Activated B cell treated with CpG ODN at 0.5 μM for 24 hours (primary cell): ENCODE data around the gene SIX5. TPM values are rescaled to one million over a fixed set of nuclear protein-coding genes. Genes with fewer than 3 reads are reported as not detected.

Experiments
- ATAC-seq: fragments of 200-7000 bp; cut with Tn5 transposase; one replicate; pipeline ENCODE4 v1.10.0; 2021; ENCODE audit warnings: low read depth, mild to moderate bottlenecking, moderate library complexity
- CTCF ChIA-PET: fragments of 350-600 bp; sonication (Branson Sonifier 250); formaldehyde crosslinking; loops from one replicate; lab custom pipeline; 2021; ENCODE audit warnings: antibody characterized with exemption; lab: Charles Lee
- POLR2A ChIA-PET: fragments of 350-600 bp; sonication (Branson Sonifier 250); formaldehyde crosslinking; loops from one replicate; lab custom pipeline; 2021; ENCODE audit warnings: antibody characterized with exemption; lab: Charles Lee
- DNase-seq: peaks from one replicate; pipeline ENCODE4 v3.0.0; 2022
- H3K27ac Mint-ChIP-seq: one replicate; pipeline ENCODE4 v1.8.0; 2020; ENCODE audit warnings: mixed read lengths
- H3K27me3 Mint-ChIP-seq: one replicate; pipeline ENCODE4 v1.8.0; 2021; ENCODE audit warnings: mixed read lengths
- H3K36me3 Mint-ChIP-seq: one replicate; pipeline ENCODE4 v1.8.0; 2021; ENCODE audit warnings: low read depth, mixed read lengths
- H3K4me1 Mint-ChIP-seq: one replicate; pipeline ENCODE4 v1.8.0; 2021; ENCODE audit warnings: mixed read lengths
- H3K4me3 Mint-ChIP-seq: one replicate; pipeline ENCODE4 v1.8.0; 2020; ENCODE audit warnings: mild to moderate bottlenecking, mixed read lengths
- H3K9me3 Mint-ChIP-seq: one replicate; pipeline ENCODE4 v1.8.0; 2020; ENCODE audit warnings: mixed read lengths
- intact Hi-C: fragments of 100-400 bp; cut with micrococcal nuclease; formaldehyde crosslinking; loops from one replicate; pipeline ENCODE4 v1.15.1; 2024
- total RNA-seq: library from RNA; stranded (reverse); gene quantifications from 2 replicates; pipeline ENCODE4 v1.2.3, GENCODE V29; 2022
- TF ChIP-seq, protein P1 (sequence below): fragments of 200-600 bp; IDR thresholded peaks from one replicate; pipeline ENCODE4 v1.8.0; 2022; ENCODE audit warnings: antibody characterized with exemption, mild to moderate bottlenecking

The SIX5 gene
- total RNA-seq, 1 donor from 2014 or later: 1.9 TPM

DNA sequence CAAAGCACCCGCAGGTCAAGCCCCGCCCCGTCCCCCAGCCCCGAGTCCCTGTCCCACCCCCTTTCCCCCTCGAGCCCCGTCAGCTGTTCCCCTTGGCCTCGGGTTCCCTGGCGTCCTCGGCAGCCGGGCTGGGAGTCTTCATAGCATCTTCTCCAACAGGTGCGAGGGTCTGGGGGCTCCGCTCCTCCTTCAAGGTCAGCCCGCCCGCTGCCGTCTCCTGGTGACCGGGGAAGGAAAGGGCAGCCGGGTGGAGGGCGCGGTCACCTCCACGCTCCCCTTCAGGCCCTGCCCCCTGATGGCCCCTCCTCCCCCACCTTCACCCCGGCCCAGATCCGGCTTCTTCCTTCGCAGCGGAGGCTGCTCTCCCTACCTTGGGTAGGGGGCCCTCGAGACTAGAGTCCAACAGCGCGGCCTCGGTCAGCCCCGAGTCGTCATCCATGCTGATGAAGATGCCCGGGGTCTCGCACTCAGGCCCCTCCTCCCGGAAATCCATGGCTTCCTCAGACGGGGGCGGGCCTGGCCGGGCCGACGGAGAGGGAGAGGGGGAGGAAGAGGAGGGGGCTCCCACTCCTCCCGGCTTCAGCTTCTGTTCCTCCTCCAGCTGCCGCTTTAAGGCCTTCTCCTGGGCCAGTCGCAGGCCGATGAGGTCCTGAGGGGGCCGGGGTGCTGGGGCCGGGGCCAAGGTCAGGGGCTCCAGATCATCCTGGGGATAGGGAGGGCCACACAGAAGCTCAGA lies 46.6 kb upstream of the SIX5 start:
- Mint-ChIP-seq H3K4me1 (peaks cover 9% of the 10 kb centered on the region), H3K36me3 (peaks cover 16% of the 10 kb centered on the region), H3K9me3 (no peaks in the 10 kb centered on the region), H3K27me3 (no peaks in the 10 kb centered on the region), H3K4me3 (peak overlapping the region; percentile 28), H3K27ac (no peak overlapping the region)
- POLR2A ChIA-PET: interaction anchor here (0.6 to 1.0 kb wide), 3 partner anchors 21 to 203 kb away, joined by 3 to 9 read pairs (median 4); no protein-coding TSS in a partner anchor
- TF ChIP-seq, protein P1, sequence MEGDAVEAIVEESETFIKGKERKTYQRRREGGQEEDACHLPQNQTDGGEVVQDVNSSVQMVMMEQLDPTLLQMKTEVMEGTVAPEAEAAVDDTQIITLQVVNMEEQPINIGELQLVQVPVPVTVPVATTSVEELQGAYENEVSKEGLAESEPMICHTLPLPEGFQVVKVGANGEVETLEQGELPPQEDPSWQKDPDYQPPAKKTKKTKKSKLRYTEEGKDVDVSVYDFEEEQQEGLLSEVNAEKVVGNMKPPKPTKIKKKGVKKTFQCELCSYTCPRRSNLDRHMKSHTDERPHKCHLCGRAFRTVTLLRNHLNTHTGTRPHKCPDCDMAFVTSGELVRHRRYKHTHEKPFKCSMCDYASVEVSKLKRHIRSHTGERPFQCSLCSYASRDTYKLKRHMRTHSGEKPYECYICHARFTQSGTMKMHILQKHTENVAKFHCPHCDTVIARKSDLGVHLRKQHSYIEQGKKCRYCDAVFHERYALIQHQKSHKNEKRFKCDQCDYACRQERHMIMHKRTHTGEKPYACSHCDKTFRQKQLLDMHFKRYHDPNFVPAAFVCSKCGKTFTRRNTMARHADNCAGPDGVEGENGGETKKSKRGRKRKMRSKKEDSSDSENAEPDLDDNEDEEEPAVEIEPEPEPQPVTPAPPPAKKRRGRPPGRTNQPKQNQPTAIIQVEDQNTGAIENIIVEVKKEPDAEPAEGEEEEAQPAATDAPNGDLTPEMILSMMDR: no peak
- CTCF ChIA-PET: interaction anchor here (2.2 kb wide), 1 partner anchor 16 kb away, joined by 9 read pairs; no protein-coding TSS in a partner anchor
- intact Hi-C loops: loop anchor here (5.0 kb wide), 2 partner anchors 372 to 452 kb away; no protein-coding TSS in a partner anchor
- DNase-seq: no peak
- ATAC-seq: no peak

- TF ChIP-seq, protein P1: no peak
- H3K4me1 Mint-ChIP-seq: peaks cover 9% of the 10 kb centered on the region
- intact Hi-C loops: loop anchor here (5.0 kb wide), 2 partner anchors 372 to 452 kb away; no protein-coding TSS in a partner anchor
- no peak within 1 kb of the TSS for H3K27ac Mint-ChIP-seq
- ChIA-PET POLR2A (interaction anchor here (0.5 kb wide), 1 partner anchor 87 kb away, joined by 5 read pairs; no protein-coding TSS in a partner anchor), CTCF (no interaction called here)
- no peak for ATAC-seq
- H3K36me3 Mint-ChIP-seq: peaks cover 10% of the 10 kb centered on the region
- H3K4me3 Mint-ChIP-seq: peak within 1 kb of the TSS; percentile 28
- DNase-seq: no peak
- H3K9me3 Mint-ChIP-seq: no peaks in the 10 kb centered on the region
- H3K27me3 Mint-ChIP-seq: no peaks in the 10 kb centered on the region
Measured at GRCh38 chr19:45814851-45815480, 45.9 kb upstream of the SIX5 start, which contains the start of gene RSPH6A. Gene RSPH6A, minus strand, starts transcription at chr19:45815308. Its CDS starts 132 bp downstream, at chr19:45815176.

DNA sequence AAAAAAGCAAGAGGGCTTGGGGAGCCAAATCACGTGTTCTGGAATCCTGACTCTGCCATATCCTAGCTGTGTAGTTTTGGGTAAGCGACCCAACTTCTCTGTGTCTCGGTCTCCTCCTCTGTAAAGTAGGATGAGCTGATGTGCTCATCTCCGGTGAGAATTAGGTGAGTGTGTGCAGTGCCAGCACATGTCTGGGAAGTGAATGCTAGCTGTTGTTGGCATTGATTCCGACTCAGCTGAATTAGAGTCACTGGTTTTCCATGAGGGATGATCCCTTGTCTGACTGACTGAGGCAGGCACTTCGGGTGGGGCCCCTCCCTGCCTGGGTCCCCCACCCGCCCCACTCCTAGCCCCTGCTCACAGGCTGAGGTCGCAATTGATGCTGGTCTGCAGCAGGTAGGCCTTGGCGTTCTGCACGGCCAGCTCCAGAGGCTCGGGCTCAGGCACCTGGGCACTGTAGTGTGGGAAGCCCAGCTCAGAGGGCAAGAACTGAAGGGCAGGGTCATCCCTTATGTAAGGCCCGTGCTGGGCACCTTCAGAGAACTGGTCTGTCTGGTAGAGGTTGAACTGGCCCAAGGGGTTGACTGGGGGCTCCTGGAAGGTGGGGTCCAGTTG lies 45.2 kb upstream of the SIX5 start:
- ChIA-PET POLR2A (interaction anchor here (0.5 kb wide), 2 partner anchors 32 to 87 kb away, joined by 5 to 7 read pairs; partner anchors contain the start of gene DMPK), CTCF (interaction anchor here (0.9 to 1.3 kb wide), 2 partner anchors 10 to 15 kb away, joined by 3 read pairs; no protein-coding TSS in a partner anchor)
- no peak for DNase-seq
- Mint-ChIP-seq H3K4me3 (no peak overlapping the region), H3K27ac (no peak overlapping the region), H3K9me3 (no peaks in the 10 kb centered on the region), H3K4me1 (peaks cover 14% of the 10 kb centered on the region), H3K27me3 (no peaks in the 10 kb centered on the region), H3K36me3 (peaks cover 3% of the 10 kb centered on the region)
- no peak for ATAC-seq
- TF ChIP-seq, protein P1: no peak
- intact Hi-C loops: no loop called here

- TF ChIP-seq, protein P1: no peak
- Mint-ChIP-seq H3K4me3 (no peak overlapping the region), H3K36me3 (no peaks in the 10 kb centered on the region), H3K27ac (no peak overlapping the region), H3K9me3 (no peaks in the 10 kb centered on the region), H3K4me1 (peaks cover 11% of the 10 kb centered on the region), H3K27me3 (no peaks in the 10 kb centered on the region)
- ChIA-PET POLR2A (no interaction called here), CTCF (no interaction called here)
- intact Hi-C loops: no loop called here
- DNase-seq (no peak), ATAC-seq (no peak)
Measured at GRCh38 chr19:45812297-45812696, 43.2 kb upstream of the SIX5 start.
